NCI-H69 (cell line): ENCODE data around the gene LTB4R2.
"Not testable (repeated sequence)": the region's sequence is repeated elsewhere in the genome, so short reads cannot be mapped to it uniquely, and the experiment has no call there.

ENCODE experiments used
- DNase-seq: peaks from one replicate; lab custom pipeline; 2025; lab: John Stamatoyannopoulos, UW

LTB4R2 gene

GRCh38 chr14:24340606-24341005 lies 30.7 kb downstream of the LTB4R2 start:
- no peak for DNase-seq

GRCh38 chr14:24342889-24343288 lies 32.9 kb downstream of the LTB4R2 start:
- DNase-seq: no peak

- DNase-seq: no peak
These were observed 34.1 kb downstream of the LTB4R2 start for GRCh38 chr14:24343795-24344660.

GRCh38 chr14:24347134-24347533 lies 37.2 kb downstream of the LTB4R2 start:
- no peak for DNase-seq

GRCh38 chr14:24348186-24348585 lies 38.2 kb downstream of the LTB4R2 start:
- no peak for DNase-seq

GRCh38 chr14:24349742-24350141 lies 39.8 kb downstream of the LTB4R2 start:
- DNase-seq: no peak

GRCh38 chr14:24351517-24351916 lies 41.6 kb downstream of the LTB4R2 start:
- DNase-seq: peak; percentile 72

- DNase-seq: no peak
These were observed 43.9 kb downstream of the LTB4R2 start for GRCh38 chr14:24353559-24354481.

GRCh38 chr14:24354482-24354825 lies 44.5 kb downstream of the LTB4R2 start:
- not testable (repeated sequence) for DNase-seq

- DNase-seq: no peak
These were observed 45.1 kb downstream of the LTB4R2 start for GRCh38 chr14:24355009-24355408.

- no peak for DNase-seq
These were observed 46.3 kb downstream of the LTB4R2 start for GRCh38 chr14:24356208-24356607.

- DNase-seq: no peak
These were observed 50.3 kb downstream of the LTB4R2 start for GRCh38 chr14:24360281-24360680.

- DNase-seq: no peak
These were observed 51.4 kb downstream of the LTB4R2 start for GRCh38 chr14:24361326-24361725.
